DOHH2 (cell line): Measurements from ENCODE around the gene SCN5A.

Experiments
- H3F3A ChIP-seq: fragments of 200-600 bp; sonication (generic), shearing (Covaris generic); 2 replicates; pipeline ENCODE4 v1.6.0; 2016; ENCODE audit warnings: antibody characterized with exemption, mild to moderate bottlenecking; ENCODE audit not compliant: control insufficient read depth, insufficient read depth
- H3K27ac ChIP-seq: fragments of 200-600 bp; sonication (generic); 2 replicates; pipeline ENCODE4 v1.5.1; 2014; ENCODE audit warnings: low read depth, mild to moderate bottlenecking, low read length, moderate library complexity
- H3K27me3 ChIP-seq: fragments of 200-600 bp; sonication (generic); 2 replicates; pipeline ENCODE4 v1.6.1; 2014; ENCODE audit warnings: mild to moderate bottlenecking, low read length, mixed read lengths; ENCODE audit not compliant: control insufficient read depth
- H3K36me3 ChIP-seq: fragments of 200-600 bp; sonication (generic); 2 replicates; pipeline ENCODE4 v1.6.1; 2014; ENCODE audit warnings: mild to moderate bottlenecking, low read length, moderate library complexity, mixed read lengths; ENCODE audit not compliant: control insufficient read depth
- H3K4me1 ChIP-seq: fragments of 200-600 bp; sonication (generic); 2 replicates; pipeline ENCODE4 v1.6.1; 2014; ENCODE audit warnings: mild to moderate bottlenecking, low read length, mixed read lengths; ENCODE audit not compliant: control insufficient read depth
- H3K4me2 ChIP-seq: fragments of 200-600 bp; sonication (generic); 2 replicates; pipeline ENCODE4 v1.6.0; 2014; ENCODE audit warnings: mild to moderate bottlenecking, low read length, moderate library complexity
- H3K4me3 ChIP-seq: fragments of 200-600 bp; sonication (generic); 2 replicates; pipeline ENCODE4 v1.5.1; 2014; ENCODE audit warnings: mild to moderate bottlenecking, low read length, mixed read lengths
- H3K79me2 ChIP-seq: fragments of 200-600 bp; sonication (generic); 2 replicates; pipeline ENCODE4 v1.6.1; 2014; ENCODE audit warnings: mild to moderate bottlenecking, low read length, mixed read lengths; ENCODE audit not compliant: control insufficient read depth
- H3K9me2 ChIP-seq: fragments of 200-600 bp; sonication (generic); replicated peaks from 2 replicates; pipeline ENCODE4 v1.6.1; 2014; ENCODE audit warnings: mild to moderate bottlenecking, low read length, mixed read lengths; ENCODE audit not compliant: control insufficient read depth
- H3K9me3 ChIP-seq: fragments of 200-600 bp; sonication (generic); 2 replicates; pipeline ENCODE4 v1.6.1; 2014; ENCODE audit warnings: antibody characterized with exemption, low read length, mixed read lengths; ENCODE audit not compliant: control insufficient read depth, insufficient read depth
- H4K20me1 ChIP-seq: fragments of 200-600 bp; sonication (generic); 2 replicates; pipeline ENCODE4 v1.6.0; 2014; ENCODE audit warnings: low read depth, mild to moderate bottlenecking, antibody characterized with exemption, low read length, moderate library complexity; ENCODE audit not compliant: control insufficient read depth, insufficient read depth
- CTCF ChIP-seq: fragments of 200-600 bp; sonication (generic); IDR thresholded peaks from one replicate; pipeline ENCODE4 v1.5.1; 2014; ENCODE audit warnings: antibody characterized with exemption, mild to moderate bottlenecking, low read depth, low read length; ENCODE audit not compliant: poor library complexity, severe bottlenecking
- EZH2phosphoT487 ChIP-seq: fragments of 200-600 bp; sonication (generic); IDR thresholded peaks from 2 replicates; pipeline ENCODE4 v1.6.1; 2017; ENCODE audit warnings: borderline replicate concordance, mild to moderate bottlenecking, antibody characterized with exemption, low read length, moderate library complexity, mixed read lengths

SCN5A gene

DNA sequence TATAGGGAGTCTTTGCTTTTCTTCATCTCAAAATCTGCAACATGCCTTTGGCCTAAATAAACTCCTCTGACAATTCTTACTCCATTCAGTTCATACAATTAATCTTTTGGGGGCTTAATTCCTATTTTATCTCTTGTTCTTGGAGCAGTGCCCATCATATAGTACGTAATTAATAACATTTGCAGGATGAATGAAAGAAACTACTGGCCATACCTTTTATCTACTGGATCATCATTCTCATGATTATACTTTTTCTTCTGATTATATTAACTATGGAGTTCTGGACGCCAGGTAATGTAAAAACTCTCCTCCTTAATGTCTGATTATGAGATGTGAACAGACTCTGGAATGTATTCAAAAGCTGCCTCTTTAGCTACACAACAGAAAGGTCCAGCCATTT, 46.5 kb upstream of the SCN5A start:
- TF ChIP-seq EZH2phosphoT487 (no peak), CTCF (no peak)
- Histone ChIP-seq H3K27ac (no peak overlapping the region), H3K4me3 (no peak overlapping the region), H3K36me3 (no peaks in the 10 kb centered on the region), H3K79me2 (no peaks in the 10 kb centered on the region), H3K9me2 (no peaks in the 10 kb centered on the region), H4K20me1 (no peaks in the 10 kb centered on the region), H3F3A (no peaks in the 10 kb centered on the region), H3K27me3 (no peaks in the 10 kb centered on the region), H3K9me3 (no peaks in the 10 kb centered on the region), H3K4me1 (no peaks in the 10 kb centered on the region), H3K4me2 (no peak overlapping the region)

GRCh38 chr3:38690185-38690584, 40.7 kb upstream of the SCN5A start:
- no peaks in the 10 kb centered on the region for H3K79me2 ChIP-seq
- no peaks in the 10 kb centered on the region for H3K9me2 ChIP-seq
- TF ChIP-seq CTCF (no peak), EZH2phosphoT487 (no peak)
- H4K20me1 ChIP-seq: no peaks in the 10 kb centered on the region
- H3K36me3 ChIP-seq: no peaks in the 10 kb centered on the region
- no peaks in the 10 kb centered on the region for H3K4me1 ChIP-seq
- no peak overlapping the region for H3K4me3 ChIP-seq
- H3K9me3 ChIP-seq: no peaks in the 10 kb centered on the region
- no peaks in the 10 kb centered on the region for H3K27me3 ChIP-seq
- H3K4me2 ChIP-seq: no peak overlapping the region
- no peak overlapping the region for H3K27ac ChIP-seq
- H3F3A ChIP-seq: no peaks in the 10 kb centered on the region

- H3K27me3 ChIP-seq: no peaks in the 10 kb centered on the region
- no peaks in the 10 kb centered on the region for H3K9me3 ChIP-seq
- H3K4me3 ChIP-seq: no peak overlapping the region
- no peaks in the 10 kb centered on the region for H3K36me3 ChIP-seq
- no peaks in the 10 kb centered on the region for H3K4me1 ChIP-seq
- H3K27ac ChIP-seq: no peak overlapping the region
- no peaks in the 10 kb centered on the region for H3K79me2 ChIP-seq
- H3F3A ChIP-seq: no peaks in the 10 kb centered on the region
- no peak overlapping the region for H3K4me2 ChIP-seq
- no peaks in the 10 kb centered on the region for H3K9me2 ChIP-seq
- no peaks in the 10 kb centered on the region for H4K20me1 ChIP-seq
- no peak for TF ChIP-seq EZH2phosphoT487
- TF ChIP-seq CTCF: no peak
Observed at GRCh38 chr3:38689774-38690173, 40.3 kb upstream of the SCN5A start.

DNA sequence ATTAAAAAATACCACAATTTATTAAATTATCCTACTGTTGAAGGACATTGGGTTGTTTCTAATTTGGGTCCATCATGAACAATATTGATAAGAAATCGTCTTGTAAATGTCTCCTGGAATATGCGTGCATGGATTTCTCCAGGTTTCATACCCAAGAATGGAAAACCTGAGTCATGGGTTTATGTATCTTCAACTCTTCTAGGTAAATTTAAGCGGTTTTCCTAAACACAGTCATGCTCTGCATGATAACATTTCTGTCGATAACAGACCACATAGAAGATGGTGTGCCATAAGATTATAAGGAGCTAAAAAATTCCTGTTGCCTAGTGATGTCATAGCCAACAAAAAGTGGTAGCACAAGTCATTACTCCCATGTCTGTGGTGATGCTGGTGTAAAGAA, 39.9 kb upstream of the SCN5A start:
- Histone ChIP-seq H3K4me1 (no peaks in the 10 kb centered on the region), H3F3A (no peaks in the 10 kb centered on the region), H3K4me3 (no peak overlapping the region), H3K79me2 (no peaks in the 10 kb centered on the region), H3K9me3 (no peaks in the 10 kb centered on the region), H3K36me3 (no peaks in the 10 kb centered on the region), H3K4me2 (no peak overlapping the region), H3K9me2 (no peaks in the 10 kb centered on the region), H3K27ac (no peak overlapping the region), H3K27me3 (no peaks in the 10 kb centered on the region), H4K20me1 (no peaks in the 10 kb centered on the region)
- TF ChIP-seq CTCF (no peak), EZH2phosphoT487 (no peak)
